ENCODE measurements around the gene BCAT1. TPM values are rescaled to one million over a fixed set of nuclear protein-coding genes. Genes with fewer than 3 reads are reported as not detected.

BCAT1 gene, protein sequence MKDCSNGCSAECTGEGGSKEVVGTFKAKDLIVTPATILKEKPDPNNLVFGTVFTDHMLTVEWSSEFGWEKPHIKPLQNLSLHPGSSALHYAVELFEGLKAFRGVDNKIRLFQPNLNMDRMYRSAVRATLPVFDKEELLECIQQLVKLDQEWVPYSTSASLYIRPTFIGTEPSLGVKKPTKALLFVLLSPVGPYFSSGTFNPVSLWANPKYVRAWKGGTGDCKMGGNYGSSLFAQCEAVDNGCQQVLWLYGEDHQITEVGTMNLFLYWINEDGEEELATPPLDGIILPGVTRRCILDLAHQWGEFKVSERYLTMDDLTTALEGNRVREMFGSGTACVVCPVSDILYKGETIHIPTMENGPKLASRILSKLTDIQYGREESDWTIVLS
- 28.7 and 128 TPM in 2 replicates for total RNA-seq

DNA sequence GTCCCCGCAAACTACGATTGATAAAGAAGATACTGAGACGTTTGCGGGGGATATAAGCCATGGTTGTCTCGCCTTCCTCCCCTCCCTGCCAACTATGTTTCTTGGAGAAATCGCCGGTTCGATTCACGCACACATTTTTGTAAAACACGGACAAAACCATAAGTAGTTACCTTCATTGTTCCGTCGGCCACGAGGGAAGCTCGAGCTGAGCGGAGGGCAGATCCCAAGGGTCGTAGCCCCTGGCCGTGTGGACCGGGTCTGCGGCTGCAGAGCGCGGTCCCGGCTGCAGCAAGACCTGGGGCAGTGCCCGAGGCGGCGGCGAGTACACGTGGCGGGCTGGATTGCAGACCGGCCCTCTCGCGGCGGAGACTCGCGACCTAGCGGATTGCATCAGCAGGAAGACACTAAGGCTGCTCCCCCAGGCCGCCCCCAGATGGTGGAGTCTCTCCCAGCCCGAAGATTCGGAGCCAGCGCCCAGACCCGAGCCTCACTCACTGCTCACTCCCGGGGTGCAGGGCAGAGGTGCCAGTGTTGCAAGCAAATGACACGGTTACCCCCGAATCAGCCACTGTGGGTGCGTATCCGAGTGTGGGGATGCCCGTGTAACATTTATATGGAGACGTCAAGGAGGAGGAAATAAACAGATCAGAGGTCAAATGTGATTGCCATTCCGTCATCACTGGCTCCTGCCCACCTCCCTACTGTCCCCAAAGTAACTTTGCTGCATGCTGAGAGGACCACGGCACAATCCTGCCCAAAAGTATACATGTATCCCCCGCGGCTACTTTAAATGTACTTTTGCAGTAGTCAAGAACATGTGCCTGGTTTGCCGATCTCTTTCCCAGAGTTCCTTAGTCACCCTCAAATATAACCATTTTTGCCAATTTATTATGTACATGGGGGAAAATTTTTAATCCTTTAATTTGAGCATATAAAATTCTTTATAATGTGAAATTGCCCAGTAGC lies at the start of gene BCAT1:
TSS of gene BCAT1 (minus strand) at position 345 of the 966 bp plus-strand sequence. CDS start at position 176, 169 bp downstream.

Other genes starting within 250 kb of the BCAT1 start
- gene DNAI7, start 246.1 kb upstream of the BCAT1 start, total RNA-seq: 0.13 TPM in 1 of 2 replicates, not detected in the other
- 6.5 and 11.1 TPM in 2 replicates for gene ETFRF1, start 246.1 kb upstream of the BCAT1 start, total RNA-seq